HCT116 (cell line): Measurements from ENCODE around the gene CCL17. TPM values are rescaled to one million over a fixed set of nuclear protein-coding genes. Genes with fewer than 3 reads are reported as not detected.

Source experiments
- ATAC-seq: fragments of 200-7000 bp; cut with Tn5 transposase; 2 replicates; pipeline ENCODE4 v1.9.1; 2020; ENCODE audit warnings: mild to moderate bottlenecking, moderate library complexity
- BruUV-seq: library from RNA; stranded (reverse); fragments of 400-500 nt; replicated peaks from 2 replicates; lab custom pipeline; 2021; lab: Mats Ljungman, UMichigan
- CTCF ChIA-PET: fragments of 300-600 bp; sonication (Branson Sonifier 250); formaldehyde crosslinking; loops from one replicate; lab custom pipeline; 2021; ENCODE audit warnings: antibody characterized with exemption; lab: Charles Lee
- POLR2A ChIA-PET: fragments of 300-600, 350-600 bp; sonication (Branson Sonifier 250); formaldehyde crosslinking; loops from one replicate; lab custom pipeline; 2021; ENCODE audit warnings: antibody characterized with exemption; lab: Charles Lee
- RAD21 ChIA-PET, 2 experiments: fragments of 300-600 bp; sonication (Branson Sonifier 250); formaldehyde crosslinking; loops; one replicate each; lab custom pipeline; 2023; ENCODE audit warnings: low total read pairs in 2 of 2; ENCODE audit not compliant: uncharacterized antibody in 2 of 2, unreplicated experiment in 2 of 2, low non-redundant PET in 1 of 2; lab: Charles Lee
- DNase-seq: peaks from one replicate; pipeline ENCODE4 v3.0.0-alpha.2; 2010; ENCODE audit warnings: low read depth, low spot score
- H2AFZ ChIP-seq: fragments of 200-600 bp; shearing (Covaris generic), sonication (generic); 2 replicates; pipeline ENCODE4 v1.6.1; 2017; ENCODE audit warnings: low read depth, mixed run types, mixed read lengths, antibody characterized with exemption, low read length; ENCODE audit not compliant: poor library complexity, severe bottlenecking
- H3K27ac ChIP-seq: 2 replicates; pipeline ENCODE4 v1.5.1; 2012; ENCODE audit warnings: low read depth, low read length
- H3K27me3 ChIP-seq: fragments of 200-600 bp; sonication (generic); 2 replicates; pipeline ENCODE4 v1.6.1; 2016; ENCODE audit warnings: mixed run types, low read length, mixed read lengths; ENCODE audit not compliant: insufficient read depth
- H3K36me3 ChIP-seq, 2 experiments: fragments of 200-500 bp in 1 of 2; fragments of 200-600 bp in 1 of 2; sonication (Bioruptor generic) in 1 of 2; sonication (generic) in 1 of 2; 2 replicates each; pipeline versions ENCODE4 v1.5.1 to v1.6.1; 2014 to 2016; ENCODE audit warnings: low read length in 2 of 2, inconsistent platforms in 1 of 2, mixed read lengths in 1 of 2, mixed run types in 1 of 2; ENCODE audit not compliant: insufficient read depth in 2 of 2, control insufficient read depth in 1 of 2
- H3K4me1 ChIP-seq, 2 experiments: fragments of 200-600 bp in 1 of 2; sonication (generic) in 1 of 2; 2 replicates each; pipeline versions ENCODE4 v1.5.1 to v1.6.1; 2012 to 2017; ENCODE audit warnings: low read length in 2 of 2, inconsistent platforms in 1 of 2, mild to moderate bottlenecking in 1 of 2, mixed read lengths in 1 of 2, mixed run types in 1 of 2, moderate library complexity in 1 of 2; ENCODE audit not compliant: insufficient read depth in 2 of 2, control insufficient read depth in 1 of 2
- H3K4me2 ChIP-seq: fragments of 200-600 bp; sonication (generic); 2 replicates; pipeline ENCODE4 v1.6.1; 2017; ENCODE audit warnings: mixed run types, low read length, mixed read lengths
- H3K4me3 ChIP-seq, 2 experiments: fragments of 200-600 bp in 1 of 2; sonication (generic) in 1 of 2; replicated peaks in 1 of 2; 2 replicates each; pipeline ENCODE4 v1.5.1; 2011 to 2016; ENCODE audit warnings: low read length in 2 of 2, control low read depth in 1 of 2, low read depth in 1 of 2, mild to moderate bottlenecking in 1 of 2, mixed read lengths in 1 of 2, mixed run types in 1 of 2
- H3K79me2 ChIP-seq: fragments of 200-600 bp; sonication (generic); 2 replicates; pipeline ENCODE4 v1.6.1; 2017; ENCODE audit warnings: mild to moderate bottlenecking, mixed run types, low read length, moderate library complexity, mixed read lengths; ENCODE audit not compliant: insufficient read depth
- H3K9ac ChIP-seq: fragments of 200-600 bp; sonication (generic); 2 replicates; pipeline ENCODE4 v1.6.1; 2016; ENCODE audit warnings: low read length, mixed read lengths
- H3K9me2 ChIP-seq: fragments of 200-600 bp; sonication (generic), shearing (Covaris generic); 2 replicates; pipeline ENCODE4 v1.6.1; 2017; ENCODE audit warnings: mixed run types, mild to moderate bottlenecking, moderate library complexity; ENCODE audit not compliant: insufficient read depth
- H3K9me3 ChIP-seq, 2 experiments: fragments of 200-500 bp in 1 of 2; fragments of 200-600 bp in 1 of 2; sonication (Bioruptor generic) in 1 of 2; sonication (generic) in 1 of 2; 2 replicates each; pipeline ENCODE4 v1.6.1; 2014 to 2017; ENCODE audit warnings: low read length in 2 of 2, mixed read lengths in 2 of 2, inconsistent platforms in 1 of 2, low read depth in 1 of 2, mild to moderate bottlenecking in 1 of 2, mixed run types in 1 of 2, moderate library complexity in 1 of 2; ENCODE audit not compliant: control insufficient read depth in 1 of 2, insufficient read depth in 1 of 2
- H4K20me1 ChIP-seq: fragments of 200-600 bp; sonication (generic), shearing (Covaris generic); 2 replicates; pipeline ENCODE4 v1.6.1; 2017; ENCODE audit warnings: mixed run types, mild to moderate bottlenecking, moderate library complexity; ENCODE audit not compliant: insufficient read depth
- ATF3 ChIP-seq: IDR thresholded peaks from 2 replicates; pipeline ENCODE4 v1.6.1; 2012
- ELF1 ChIP-seq: IDR thresholded peaks from 2 replicates; pipeline ENCODE4 v1.6.1; 2012; ENCODE audit warnings: low read depth, borderline replicate concordance
- EZH2 ChIP-seq: fragments of 200-600 bp; sonication (generic); IDR thresholded peaks from 2 replicates; pipeline ENCODE4 v1.6.1; 2017; ENCODE audit warnings: antibody characterized with exemption, mixed run types
- POLR2A ChIP-seq: IDR thresholded peaks from 2 replicates; pipeline ENCODE4 v1.7.0; 2011; ENCODE audit warnings: borderline replicate concordance; ENCODE audit not compliant: insufficient read depth, insufficient read length; ENCODE audit errors: extremely low read depth
- REST ChIP-seq: IDR thresholded peaks from 2 replicates; pipeline ENCODE4 v1.6.1; 2012; ENCODE audit warnings: low read depth
- SIN3A ChIP-seq: IDR thresholded peaks from 2 replicates; pipeline ENCODE4 v1.6.1; 2012; ENCODE audit warnings: low read depth
- SRF ChIP-seq: IDR thresholded peaks from 2 replicates; pipeline ENCODE4 v1.6.1; 2012; ENCODE audit warnings: low read depth
- TCF7L2 ChIP-seq: IDR thresholded peaks from 2 replicates; pipeline ENCODE4 v1.7.0; 2011; ENCODE audit warnings: borderline replicate concordance, inconsistent platforms; ENCODE audit not compliant: insufficient read depth, insufficient read length; ENCODE audit errors: extremely low read depth
- ZBTB33 ChIP-seq: IDR thresholded peaks from 2 replicates; pipeline ENCODE4 v1.6.1; 2011; ENCODE audit warnings: mild to moderate bottlenecking, low read length, moderate library complexity; ENCODE audit not compliant: insufficient replicate concordance; ENCODE audit errors: extremely low read depth
- ZNF274 ChIP-seq: fragments of 200-500 bp; sonication (Bioruptor generic); IDR thresholded peaks from 2 replicates; pipeline ENCODE4 v1.6.1; 2014; ENCODE audit warnings: mild to moderate bottlenecking, low read depth, low read length, inconsistent platforms
- intact Hi-C: fragments of 100-400 bp; cut with micrococcal nuclease; formaldehyde crosslinking; loops from 2 replicates; pipeline ENCODE4 v1.10.0; 2022
- total RNA-seq: library from RNA; stranded (reverse); gene quantifications from one replicate; pipeline ENCODE4 v1.2.1, GENCODE V29; 2021; ENCODE audit not compliant: unreplicated experiment

The CCL17 gene
- total RNA-seq, 1 experiment from 2014 or later = not detected

- TF ChIP-seq ATF3 (no peak), ZNF274 (no peak), POLR2A (no peak), EZH2 (no peak)
Observed at GRCh38 chr16:57380671-57381462, 23.7 kb upstream of the CCL17 start (continued).

GRCh38 chr16:57381791-57382534, 22.6 kb upstream of the CCL17 start:
- ATAC-seq (no peak), DNase-seq (no peak)
- RAD21 ChIA-PET = no interaction called here
- Histone ChIP-seq H3K9ac (no peak overlapping the region), H4K20me1 (no peaks in the 10 kb centered on the region), H3K4me1 (peaks cover 2 to 32% of the 10 kb centered on the region in 2 experiments; a peak in 3 of 4 replicates), H3K9me3 (no peaks in the 10 kb centered on the region), H3K4me3 (no peak overlapping the region), H3K9me2 (no peaks in the 10 kb centered on the region), H3K36me3 (no peaks in the 10 kb centered on the region), H3K79me2 (no peaks in the 10 kb centered on the region), H3K27ac (no peak overlapping the region), H3K27me3 (no peaks in the 10 kb centered on the region), H3K4me2 (no peak overlapping the region), H2AFZ (no peak overlapping the region)
- POLR2A ChIA-PET = interaction anchor here (0.9 kb wide), 1 partner anchor 35 kb away, joined by 3 read pairs; no protein-coding TSS in a partner anchor
- CTCF ChIA-PET = no interaction called here
- BruUV-seq = no TSS peak
- intact Hi-C loops = no loop called here
- TF ChIP-seq SRF = no peak
- TF ChIP-seq ATF3 = no peak
- no peak for TF ChIP-seq TCF7L2
- no peak for TF ChIP-seq ZBTB33
- no peak for TF ChIP-seq SIN3A
- no peak for TF ChIP-seq ELF1
- no peak for TF ChIP-seq REST
